ENCODE data around the gene DOCK11.

DOCK11 gene

DNA sequence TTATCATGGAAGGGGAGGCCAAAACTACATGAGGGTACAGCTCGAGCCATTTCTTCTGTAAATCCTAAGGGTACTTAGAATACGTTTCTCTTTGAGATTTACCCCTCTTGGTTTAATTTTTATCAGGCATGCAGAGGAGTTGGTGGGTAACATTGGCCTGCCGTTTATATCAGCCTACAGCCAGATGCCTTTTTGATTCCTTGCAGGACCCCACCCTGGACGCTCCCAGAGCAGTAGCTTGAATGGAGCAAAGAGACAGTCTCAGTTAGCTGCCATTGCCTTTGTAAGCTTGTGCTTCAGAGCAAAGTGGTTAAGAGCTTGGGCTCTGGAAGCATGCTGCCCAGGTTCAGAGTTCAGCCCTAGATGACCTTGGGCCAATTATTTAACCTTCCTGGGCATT is 9.0 kb downstream of the DOCK11 start:
- no peak overlapping the region for H3K27ac ChIP-seq
- no peaks in the 10 kb centered on the region for H3K36me3 ChIP-seq (replicated peaks)
- DNase-seq: no peak
- TF ChIP-seq, protein P1, sequence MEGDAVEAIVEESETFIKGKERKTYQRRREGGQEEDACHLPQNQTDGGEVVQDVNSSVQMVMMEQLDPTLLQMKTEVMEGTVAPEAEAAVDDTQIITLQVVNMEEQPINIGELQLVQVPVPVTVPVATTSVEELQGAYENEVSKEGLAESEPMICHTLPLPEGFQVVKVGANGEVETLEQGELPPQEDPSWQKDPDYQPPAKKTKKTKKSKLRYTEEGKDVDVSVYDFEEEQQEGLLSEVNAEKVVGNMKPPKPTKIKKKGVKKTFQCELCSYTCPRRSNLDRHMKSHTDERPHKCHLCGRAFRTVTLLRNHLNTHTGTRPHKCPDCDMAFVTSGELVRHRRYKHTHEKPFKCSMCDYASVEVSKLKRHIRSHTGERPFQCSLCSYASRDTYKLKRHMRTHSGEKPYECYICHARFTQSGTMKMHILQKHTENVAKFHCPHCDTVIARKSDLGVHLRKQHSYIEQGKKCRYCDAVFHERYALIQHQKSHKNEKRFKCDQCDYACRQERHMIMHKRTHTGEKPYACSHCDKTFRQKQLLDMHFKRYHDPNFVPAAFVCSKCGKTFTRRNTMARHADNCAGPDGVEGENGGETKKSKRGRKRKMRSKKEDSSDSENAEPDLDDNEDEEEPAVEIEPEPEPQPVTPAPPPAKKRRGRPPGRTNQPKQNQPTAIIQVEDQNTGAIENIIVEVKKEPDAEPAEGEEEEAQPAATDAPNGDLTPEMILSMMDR (IDR thresholded peaks at IDR 0.05; ENCODE audit: low read depth, low read length, missing control alignments): no peak
- H3K4me3 ChIP-seq (ENCODE audit: low read depth, low read length): no peak overlapping the region
- in situ Hi-C loops (cut with HindIII; ENCODE audit: low pct_ligation_motif_present, low sequenced_read_pairs): no loop called here
- H3K27me3 ChIP-seq (replicated peaks): no peaks in the 10 kb centered on the region

DNA sequence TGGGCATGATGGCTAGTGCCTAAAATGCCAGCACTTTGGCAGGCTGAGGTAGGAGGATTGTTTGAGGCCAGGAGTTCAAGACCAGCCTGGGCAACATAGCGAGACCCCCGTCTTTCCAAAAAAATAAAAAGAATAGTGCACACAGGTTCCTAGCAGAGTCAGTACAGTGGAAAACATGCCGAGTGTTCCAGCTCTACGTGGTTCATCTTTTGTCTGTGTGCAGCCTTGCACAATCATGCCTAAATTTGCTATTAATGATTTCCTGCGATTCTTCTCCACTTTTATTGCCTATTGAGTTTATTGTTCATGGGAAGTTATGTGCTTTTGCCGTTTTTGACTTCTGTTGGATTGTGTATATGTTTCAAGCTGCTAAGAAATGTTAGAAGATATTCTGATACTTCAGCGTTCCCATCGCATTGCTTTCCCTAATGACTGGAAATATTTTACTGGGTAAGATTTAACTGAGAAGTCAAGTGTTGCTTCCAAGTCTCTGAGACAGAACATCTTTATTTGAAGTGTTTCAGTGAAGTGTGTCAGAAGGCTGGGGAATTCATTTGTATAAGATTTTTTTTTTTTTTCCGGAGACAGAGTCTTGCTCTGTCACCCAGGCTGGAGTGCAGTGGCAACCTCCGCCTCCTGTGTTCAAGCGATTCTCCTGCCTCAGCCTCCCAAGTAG is 11.3 kb downstream of the DOCK11 start:
- no peak overlapping the region for H3K4me3 ChIP-seq (ENCODE audit: low read depth, low read length)
- no peak for DNase-seq
- TF ChIP-seq, protein P1 (IDR thresholded peaks at IDR 0.05; ENCODE audit: low read depth, low read length, missing control alignments): no peak
- H3K27me3 ChIP-seq (replicated peaks): no peaks in the 10 kb centered on the region
- H3K36me3 ChIP-seq (replicated peaks): no peaks in the 10 kb centered on the region
- in situ Hi-C loops (cut with HindIII; ENCODE audit: low pct_ligation_motif_present, low sequenced_read_pairs): no loop called here
- no peak overlapping the region for H3K27ac ChIP-seq

DNA sequence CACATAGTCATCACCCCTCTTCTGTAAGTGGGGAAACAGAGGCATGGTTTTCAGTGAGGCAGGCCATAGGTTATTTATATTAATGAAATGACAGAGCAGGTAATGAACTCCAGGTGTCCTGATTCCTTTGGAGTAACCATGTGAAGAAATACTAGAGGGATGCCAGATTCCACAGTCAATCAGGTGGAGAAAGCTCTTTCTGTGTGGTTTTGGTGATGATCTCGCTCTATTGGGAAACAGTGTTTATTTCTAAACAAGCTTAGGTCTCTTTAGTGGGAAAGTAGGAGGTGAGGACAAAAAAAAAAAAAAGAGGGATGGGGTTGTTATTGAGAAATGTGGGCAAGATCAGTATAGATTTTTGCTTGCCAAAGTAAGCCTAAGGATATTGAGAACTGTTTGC is 12.2 kb downstream of the DOCK11 start:
- TF ChIP-seq, protein P1 (IDR thresholded peaks at IDR 0.05; ENCODE audit: low read depth, low read length, missing control alignments): no peak
- Histone ChIP-seq H3K4me3 (ENCODE audit: low read depth, low read length) (no peak overlapping the region), H3K36me3 (replicated peaks) (no peaks in the 10 kb centered on the region), H3K27me3 (replicated peaks) (no peaks in the 10 kb centered on the region), H3K27ac (no peak overlapping the region)
- no peak for DNase-seq
- in situ Hi-C loops (cut with HindIII; ENCODE audit: low pct_ligation_motif_present, low sequenced_read_pairs): no loop called here

DNA sequence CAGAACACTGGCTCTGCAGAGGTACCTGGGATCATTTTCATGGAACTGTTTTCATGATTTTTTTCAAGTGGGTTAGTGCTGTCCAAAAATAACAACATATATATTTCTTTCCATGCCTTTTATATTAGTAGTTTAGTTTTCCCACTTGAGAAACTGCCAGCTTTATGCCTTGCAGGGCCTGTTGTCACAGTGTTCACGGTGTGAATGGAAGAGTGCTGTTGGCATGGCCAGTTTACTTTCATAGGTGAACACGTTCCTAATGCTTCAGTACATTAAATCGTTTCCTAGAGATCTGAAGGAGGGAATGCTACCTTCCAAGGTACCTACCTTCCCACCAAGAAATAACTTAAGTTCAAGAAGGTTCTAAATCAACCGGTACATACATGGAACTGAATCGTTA is 12.6 kb downstream of the DOCK11 start:
- no peak overlapping the region for H3K4me3 ChIP-seq (ENCODE audit: low read depth, low read length)
- TF ChIP-seq, protein P1 (IDR thresholded peaks at IDR 0.05; ENCODE audit: low read depth, low read length, missing control alignments): no peak
- H3K27me3 ChIP-seq (replicated peaks): no peaks in the 10 kb centered on the region
- H3K36me3 ChIP-seq (replicated peaks): no peaks in the 10 kb centered on the region
- in situ Hi-C loops (cut with HindIII; ENCODE audit: low pct_ligation_motif_present, low sequenced_read_pairs): no loop called here
- no peak overlapping the region for H3K27ac ChIP-seq
- no peak for DNase-seq

DNA sequence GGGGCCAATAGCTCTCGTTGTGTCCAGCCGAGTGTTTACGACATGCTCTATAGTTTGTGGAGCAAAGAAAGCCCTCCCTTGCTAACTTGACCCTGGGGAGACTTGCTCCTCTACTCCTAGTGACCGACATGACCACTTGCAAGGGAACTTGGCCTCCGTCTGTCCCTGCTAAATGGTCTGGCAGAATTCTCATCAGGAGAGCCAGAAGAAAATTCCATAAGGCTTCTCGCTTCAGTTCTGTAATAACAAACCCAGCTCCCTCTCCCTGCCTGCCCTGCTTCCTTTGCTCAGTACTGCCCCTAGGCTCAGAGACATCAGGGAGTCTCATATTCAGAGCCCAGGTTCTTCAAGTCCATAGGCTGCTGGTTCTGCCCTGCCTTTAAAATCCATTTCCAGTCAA is 13.0 kb downstream of the DOCK11 start:
- TF ChIP-seq, protein P1 (IDR thresholded peaks at IDR 0.05; ENCODE audit: low read depth, low read length, missing control alignments): peak; percentile 17
- Histone ChIP-seq H3K4me3 (ENCODE audit: low read depth, low read length) (no peak overlapping the region), H3K36me3 (replicated peaks) (no peaks in the 10 kb centered on the region), H3K27ac (no peak overlapping the region), H3K27me3 (replicated peaks) (no peaks in the 10 kb centered on the region)
- in situ Hi-C loops (cut with HindIII; ENCODE audit: low pct_ligation_motif_present, low sequenced_read_pairs): no loop called here
- DNase-seq: no peak

DNA sequence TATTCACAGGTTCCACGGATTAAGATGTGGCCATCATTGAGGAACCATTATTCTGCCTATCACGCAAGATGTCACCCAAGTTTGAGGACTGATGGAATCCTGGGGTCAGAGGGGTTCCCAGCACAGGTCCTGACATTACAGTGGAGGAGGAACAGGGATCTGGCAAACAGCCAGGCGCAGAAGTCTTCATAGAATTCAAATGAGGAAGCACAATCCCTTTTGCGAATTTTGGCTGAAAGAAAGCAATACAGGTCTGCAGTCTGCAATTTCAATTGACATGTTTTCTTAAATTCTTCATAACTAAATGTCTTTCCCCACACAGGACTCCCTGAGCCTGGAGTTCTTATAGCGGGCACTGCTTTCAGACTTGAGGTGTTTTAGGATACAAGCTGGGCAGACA is 14.5 kb downstream of the DOCK11 start:
- Histone ChIP-seq H3K36me3 (replicated peaks) (no peaks in the 10 kb centered on the region), H3K4me3 (ENCODE audit: low read depth, low read length) (no peak overlapping the region), H3K27ac (no peak overlapping the region), H3K27me3 (replicated peaks) (no peaks in the 10 kb centered on the region)
- TF ChIP-seq, protein P1 (IDR thresholded peaks at IDR 0.05; ENCODE audit: low read depth, low read length, missing control alignments): no peak
- in situ Hi-C loops (cut with HindIII; ENCODE audit: low pct_ligation_motif_present, low sequenced_read_pairs): no loop called here
- DNase-seq: no peak

Data from brain microvascular endothelial cell (primary cell).